Upper lobe of left lung (tissue), 4 donors: ENCODE results near the gene GAK.

Experiments
- CTCF ChIP-seq, 6 experiments: fragments of 450-650 bp in 4 of 6; fragments of 200-600 bp in 2 of 6; sonication (generic) in 2 of 6; IDR thresholded peaks; one replicate each; pipeline ENCODE4 v1.5.1; 2016 to 2019; ENCODE audit warnings: antibody characterized with exemption in 6 of 6
- POLR2A ChIP-seq, 4 donors: fragments of 450-650 bp; IDR thresholded peaks; one replicate each; pipeline ENCODE4 v1.5.1; 2016 to 2017; ENCODE audit warnings: antibody characterized with exemption in 4 of 4, mild to moderate bottlenecking in 2 of 4
- POLR2AphosphoS5 ChIP-seq, 2 donors: sonication (generic); formaldehyde crosslinking; IDR thresholded peaks; one replicate each; pipeline ENCODE4 v1.5.1; 2017; ENCODE audit warnings: antibody characterized with exemption in 2 of 2

GRCh38 chr4:961351-962230 is 29.5 kb upstream of the GAK start:
- TF ChIP-seq CTCF (IDR thresholded peaks at IDR 0.05) = no peak
- no peak for TF ChIP-seq POLR2AphosphoS5 (IDR thresholded peaks at IDR 0.05)
- TF ChIP-seq POLR2A (IDR thresholded peaks at IDR 0.05) = no peak
